Stimulated activated CD4-positive, alpha-beta T cell treated with anti-CD3 and anti-CD28 coated beads, Interleukin-1b, Interleukin-23, amount 100 ng/mL, for 4 hours (primary cell): Measurements from ENCODE around the gene MYRF.

Experiments used
- DNase-seq, 2 donors: peaks; one replicate each; pipeline ENCODE4 v3.0.0-alpha.2; 2020; ENCODE audit warnings: low read depth in 2 of 2

Gene MYRF

DNA sequence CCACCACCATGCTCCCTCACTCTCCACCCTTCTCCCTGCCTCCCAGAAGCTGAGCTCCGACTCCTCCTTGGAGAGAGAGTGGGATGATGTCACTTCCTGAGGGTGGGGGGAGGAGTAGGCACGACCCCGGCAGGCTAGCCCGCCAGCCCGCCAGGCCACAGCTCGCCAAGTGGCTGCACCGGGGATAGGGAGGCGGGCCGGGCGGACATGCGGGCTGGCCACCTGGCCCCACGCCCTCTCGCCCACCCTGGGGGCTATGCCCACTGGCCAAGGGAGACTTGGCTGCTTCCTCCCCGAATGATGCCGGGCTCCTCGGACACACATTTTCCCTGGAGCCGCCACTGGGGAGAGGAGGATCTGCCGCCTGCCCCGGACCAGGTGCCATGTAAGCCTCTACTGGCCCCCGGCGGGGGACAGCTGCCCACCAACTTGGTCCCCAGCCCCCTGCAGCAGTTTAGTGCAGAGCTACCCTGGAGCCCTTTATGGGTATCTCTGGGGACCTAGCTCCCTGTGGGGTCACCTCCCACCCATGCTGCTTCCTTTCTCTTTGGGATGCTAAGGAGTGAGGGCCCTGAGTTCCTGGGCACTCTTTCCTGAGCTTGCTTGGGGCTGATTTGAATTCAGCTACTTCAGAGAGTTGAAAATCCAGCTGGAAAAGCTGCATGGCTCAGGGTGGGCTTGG, 33.7 kb upstream of the MYRF start:
- no peak for DNase-seq

- no peak for DNase-seq
Observed at GRCh38 chr11:61719978-61720377, 32.5 kb upstream of the MYRF start.

GRCh38 chr11:61720597-61720996, 31.8 kb upstream of the MYRF start:
- DNase-seq, result no peak

GRCh38 chr11:61724437-61724836, 28.0 kb upstream of the MYRF start:
- no peak for DNase-seq

GRCh38 chr11:61725781-61726231, 26.6 kb upstream of the MYRF start:
- DNase-seq, result no peak

DNA sequence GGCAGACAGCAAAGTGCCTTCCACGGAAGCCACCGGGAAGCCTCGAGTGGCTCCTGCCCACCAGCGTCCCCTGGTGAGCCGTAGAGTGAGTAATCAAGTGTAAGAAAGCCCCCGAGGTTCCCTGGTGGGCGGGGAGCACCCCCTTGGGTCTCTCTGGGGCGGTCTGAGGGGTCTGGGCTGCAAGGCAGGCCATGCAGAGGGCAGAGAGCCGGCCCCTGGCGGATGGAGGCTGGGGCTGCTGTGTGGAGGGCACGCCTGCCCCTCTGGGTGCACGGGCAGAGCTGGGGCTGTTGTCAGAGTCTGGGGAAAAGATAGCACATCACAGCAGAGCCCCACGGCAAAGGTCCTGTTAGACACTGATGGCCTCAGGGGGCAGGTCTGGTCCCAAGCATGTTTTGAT, 25.7 kb upstream of the MYRF start:
- DNase-seq, result no peak

- DNase-seq, result no peak
Observed at GRCh38 chr11:61727401-61727811, 25.0 kb upstream of the MYRF start.

GRCh38 chr11:61728066-61728939, 24.1 kb upstream of the MYRF start:
- no peak for DNase-seq

GRCh38 chr11:61728940-61729219, 23.6 kb upstream of the MYRF start:
- no peak for DNase-seq

DNA sequence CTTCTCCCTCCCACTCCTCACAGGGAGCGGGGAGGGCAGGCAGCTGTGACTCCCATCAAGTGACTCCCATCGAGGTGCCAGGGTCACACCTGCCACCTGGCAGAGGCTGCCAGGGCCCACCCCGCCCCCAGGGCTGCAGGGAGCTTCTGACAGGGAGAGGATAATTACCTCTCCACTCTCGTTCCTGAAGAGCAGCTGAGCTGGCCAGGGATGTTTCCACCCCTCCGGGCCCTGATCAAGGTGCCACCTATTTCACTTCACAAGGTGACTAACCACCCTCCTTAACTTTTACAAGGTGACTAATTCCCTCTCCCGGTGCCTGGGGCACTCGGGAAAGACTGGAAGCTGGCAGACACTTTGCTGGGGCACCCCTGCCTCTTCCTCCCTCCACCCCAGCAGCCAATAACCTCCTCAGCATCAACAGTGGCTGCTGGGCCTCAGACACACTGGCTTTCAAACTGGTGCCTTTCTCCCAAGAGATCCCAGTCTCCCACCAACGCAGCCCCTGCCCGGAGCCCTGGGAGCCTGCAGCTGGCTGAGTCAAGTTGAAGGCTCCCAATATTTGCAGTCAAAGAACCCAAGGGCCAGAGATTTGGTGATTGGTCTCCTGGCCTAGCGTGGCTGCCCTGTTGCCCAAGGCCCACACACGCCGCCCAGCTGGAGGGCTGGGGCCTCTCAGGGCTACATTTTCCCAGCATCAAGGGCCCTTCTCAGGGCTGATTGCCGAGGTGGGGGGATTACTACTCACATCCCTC, 22.0 kb upstream of the MYRF start:
- DNase-seq, result no peak

DNA sequence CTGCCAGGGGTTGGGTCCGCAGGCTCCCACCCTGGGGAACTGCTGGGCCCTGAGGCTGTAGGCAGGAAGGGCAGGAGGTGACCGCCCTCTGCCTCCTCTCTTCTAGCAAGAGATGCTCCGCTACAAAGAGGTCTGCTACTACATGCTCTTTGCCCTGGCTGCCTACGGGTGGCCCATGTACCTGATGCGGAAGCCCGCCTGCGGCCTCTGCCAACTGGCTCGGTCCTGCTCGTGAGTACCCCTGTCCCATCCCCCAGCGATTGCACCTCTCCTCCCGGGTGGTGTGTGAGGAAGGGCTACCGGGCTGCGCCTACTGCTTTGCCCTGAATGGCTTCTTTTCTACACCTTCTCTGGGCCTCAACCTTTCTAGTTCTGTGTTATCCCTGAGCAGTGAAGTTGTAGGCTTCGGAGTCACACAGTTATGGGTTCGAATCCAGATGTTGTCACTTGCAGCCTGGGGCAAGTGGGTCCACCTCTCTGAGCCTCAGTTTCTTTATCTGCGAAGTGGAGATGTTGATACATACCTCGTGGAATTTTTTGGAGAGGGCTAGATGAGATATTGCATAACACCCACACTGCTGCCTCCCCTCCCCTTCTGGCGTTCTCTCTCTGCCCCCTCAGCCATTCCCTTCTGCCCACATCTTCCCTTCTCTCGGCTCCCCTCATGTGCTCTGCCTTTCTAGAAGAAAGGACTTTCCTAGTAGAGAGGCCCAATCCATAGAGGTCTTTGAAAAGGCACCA, 21.1 kb upstream of the MYRF start:
- DNase-seq, result no peak

GRCh38 chr11:61731952-61732675, 20.3 kb upstream of the MYRF start:
- no peak for DNase-seq

- no peak for DNase-seq
Observed at GRCh38 chr11:61732705-61733104, 19.7 kb upstream of the MYRF start.

DNA sequence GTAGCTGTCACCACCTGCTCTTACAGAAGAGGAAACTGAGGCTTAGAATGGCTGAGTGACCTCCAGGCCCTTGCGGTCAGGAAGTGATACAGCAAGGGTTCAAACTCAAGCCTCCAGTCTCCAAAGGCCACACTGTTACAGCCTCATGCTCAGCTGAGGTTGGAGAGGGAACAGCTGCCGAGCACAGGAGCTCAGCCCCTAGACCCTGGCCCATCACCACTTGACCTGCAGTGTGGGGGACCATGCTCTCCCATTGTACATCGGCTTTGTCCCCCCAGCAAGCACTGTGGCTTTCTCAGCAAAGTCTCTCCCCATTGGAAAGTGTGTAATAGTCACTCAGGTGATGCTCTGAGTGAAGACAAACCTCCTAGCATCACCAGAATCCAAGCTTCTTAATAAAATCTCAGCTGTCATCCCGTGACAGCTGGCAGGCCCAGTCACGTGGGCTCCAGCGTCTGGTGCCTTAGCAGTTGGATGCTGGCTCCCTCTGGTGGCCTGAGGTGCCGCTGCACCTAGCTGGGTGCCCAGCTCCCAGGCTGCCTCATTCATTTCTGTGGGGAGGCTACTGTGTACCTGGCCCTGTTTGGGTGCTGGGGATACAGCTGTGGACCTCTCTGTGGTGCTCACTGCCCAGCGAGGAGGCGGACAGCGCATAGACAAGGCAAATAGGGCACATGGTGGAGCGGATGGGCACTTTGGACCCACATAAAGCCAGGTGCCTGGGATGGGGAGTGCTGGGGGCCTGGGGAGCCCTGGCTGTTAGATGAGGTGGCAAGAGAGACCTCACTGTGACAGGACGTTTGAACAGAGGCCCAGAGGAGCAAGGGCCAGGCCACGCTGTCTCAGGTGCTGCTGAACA, 19.1 kb upstream of the MYRF start:
- peak; percentile 75 to 79 for DNase-seq

- no peak for DNase-seq
Observed at GRCh38 chr11:61734767-61735166, 17.7 kb upstream of the MYRF start.

- DNase-seq, result no peak
Observed at GRCh38 chr11:61735391-61735790, 17.0 kb upstream of the MYRF start.

DNA sequence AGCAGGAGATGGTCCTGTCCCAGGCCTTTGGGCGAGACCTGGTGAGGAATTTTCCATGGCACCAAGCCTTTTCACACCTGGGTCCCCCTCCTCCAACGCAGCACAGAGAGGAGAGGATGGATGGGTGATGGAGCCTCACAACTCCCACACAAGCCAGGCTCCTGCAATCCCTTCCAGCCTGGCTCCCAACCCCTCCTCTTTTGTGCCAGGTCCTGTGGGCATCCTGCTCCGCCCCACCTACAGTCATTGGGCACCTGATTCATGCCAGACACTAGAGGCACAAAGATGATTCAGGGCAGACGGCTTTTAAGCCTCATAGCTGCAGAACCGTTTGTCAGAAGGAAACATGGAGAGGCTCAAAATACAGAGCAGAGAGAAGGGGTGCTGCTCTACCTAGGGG, 16.1 kb upstream of the MYRF start:
- DNase-seq, result no peak

GRCh38 chr11:61737131-61737530, 15.3 kb upstream of the MYRF start:
- DNase-seq, result no peak

- no peak for DNase-seq
Observed at GRCh38 chr11:61737636-61738386, 14.6 kb upstream of the MYRF start.

GRCh38 chr11:61738776-61739175, 13.7 kb upstream of the MYRF start:
- no peak for DNase-seq
